Measurements from ENCODE around the gene ACTL6A.
A peak's percentile ranks its signal among the peaks of the same experiment; 100 is the strongest.

ACTL6A gene

DNA sequence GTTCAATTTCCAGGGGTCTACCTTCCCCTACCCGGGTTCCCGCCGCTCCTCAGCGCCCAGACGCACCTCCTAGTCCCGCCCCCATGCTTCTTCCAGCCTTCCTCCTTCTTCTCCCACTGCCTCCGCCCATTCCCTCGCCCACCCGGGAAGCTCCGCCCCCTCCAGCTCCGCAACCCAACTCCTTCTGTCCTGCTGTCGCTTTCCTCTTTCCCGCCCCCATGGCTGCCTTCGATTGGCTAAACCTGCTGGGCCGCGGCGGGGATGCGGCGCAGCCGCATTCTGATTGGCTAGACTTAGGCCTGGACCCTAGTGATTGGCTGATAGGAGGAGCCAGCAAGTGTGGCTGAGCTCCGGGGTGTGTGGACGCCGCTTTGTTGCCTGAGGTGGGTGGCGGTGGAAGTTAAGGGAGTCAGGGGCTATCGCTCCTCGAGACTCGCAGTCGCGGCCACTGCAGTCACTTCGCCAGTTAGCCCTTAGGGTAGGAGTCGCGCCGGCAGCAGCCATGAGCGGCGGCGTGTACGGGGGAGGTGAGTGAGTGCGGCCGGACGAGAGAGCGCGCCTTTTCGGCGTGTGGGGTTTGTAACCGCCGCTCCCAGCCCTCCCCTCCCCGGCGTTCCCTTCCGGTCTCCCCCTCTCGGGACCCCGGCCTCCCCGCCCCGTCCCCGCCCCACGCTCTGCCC, at the start of gene ACTL6A:
ACTL6A (plus strand) TSS at position 336 of the 680 bp plus-strand sequence; CDS start at position 503, 167 bp downstream.
- TF ChIP-seq ZBTB7A (IDR thresholded peaks at IDR 0.05; ENCODE audit: low read depth) (peak; percentile 72), RAD21 (IDR thresholded peaks at IDR 0.05; ENCODE audit: low read depth) (no peak), EP300 (IDR thresholded peaks at IDR 0.05; ENCODE audit: borderline replicate concordance) (no peak), EGR1 (IDR thresholded peaks at IDR 0.05) (peak; percentile 70), NFIC (IDR thresholded peaks at IDR 0.05) (no peak), USF1 (IDR thresholded peaks at IDR 0.05) (0 out of 2 replicates have a peak, but pooled peaks have one; percentile 27), CREB1 (IDR thresholded peaks at IDR 0.05; ENCODE audit: low read depth) (peak; percentile 74), TCF12 (IDR thresholded peaks at IDR 0.05; ENCODE audit: low read depth) (peak; percentile 36), TEAD4 (IDR thresholded peaks at IDR 0.05) (no peak; the same call in 1 of the 2 replicates), TAF1 (IDR thresholded peaks at IDR 0.05; ENCODE audit: low read depth) (peak; percentile 88), FOXM1 (IDR thresholded peaks at IDR 0.05; ENCODE audit: borderline replicate concordance, low read depth) (0 out of 2 replicates have a peak, but pooled peaks have one; percentile 55), YY1 (IDR thresholded peaks at IDR 0.05; ENCODE audit: low read depth) (peak; percentile 81), CEBPB (IDR thresholded peaks at IDR 0.05) (no peak)
- TF ChIP-seq, protein P1, sequence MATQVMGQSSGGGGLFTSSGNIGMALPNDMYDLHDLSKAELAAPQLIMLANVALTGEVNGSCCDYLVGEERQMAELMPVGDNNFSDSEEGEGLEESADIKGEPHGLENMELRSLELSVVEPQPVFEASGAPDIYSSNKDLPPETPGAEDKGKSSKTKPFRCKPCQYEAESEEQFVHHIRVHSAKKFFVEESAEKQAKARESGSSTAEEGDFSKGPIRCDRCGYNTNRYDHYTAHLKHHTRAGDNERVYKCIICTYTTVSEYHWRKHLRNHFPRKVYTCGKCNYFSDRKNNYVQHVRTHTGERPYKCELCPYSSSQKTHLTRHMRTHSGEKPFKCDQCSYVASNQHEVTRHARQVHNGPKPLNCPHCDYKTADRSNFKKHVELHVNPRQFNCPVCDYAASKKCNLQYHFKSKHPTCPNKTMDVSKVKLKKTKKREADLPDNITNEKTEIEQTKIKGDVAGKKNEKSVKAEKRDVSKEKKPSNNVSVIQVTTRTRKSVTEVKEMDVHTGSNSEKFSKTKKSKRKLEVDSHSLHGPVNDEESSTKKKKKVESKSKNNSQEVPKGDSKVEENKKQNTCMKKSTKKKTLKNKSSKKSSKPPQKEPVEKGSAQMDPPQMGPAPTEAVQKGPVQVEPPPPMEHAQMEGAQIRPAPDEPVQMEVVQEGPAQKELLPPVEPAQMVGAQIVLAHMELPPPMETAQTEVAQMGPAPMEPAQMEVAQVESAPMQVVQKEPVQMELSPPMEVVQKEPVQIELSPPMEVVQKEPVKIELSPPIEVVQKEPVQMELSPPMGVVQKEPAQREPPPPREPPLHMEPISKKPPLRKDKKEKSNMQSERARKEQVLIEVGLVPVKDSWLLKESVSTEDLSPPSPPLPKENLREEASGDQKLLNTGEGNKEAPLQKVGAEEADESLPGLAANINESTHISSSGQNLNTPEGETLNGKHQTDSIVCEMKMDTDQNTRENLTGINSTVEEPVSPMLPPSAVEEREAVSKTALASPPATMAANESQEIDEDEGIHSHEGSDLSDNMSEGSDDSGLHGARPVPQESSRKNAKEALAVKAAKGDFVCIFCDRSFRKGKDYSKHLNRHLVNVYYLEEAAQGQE (IDR thresholded peaks at IDR 0.05; ENCODE audit: low read depth) = no peak
- TF ChIP-seq, protein P2, sequence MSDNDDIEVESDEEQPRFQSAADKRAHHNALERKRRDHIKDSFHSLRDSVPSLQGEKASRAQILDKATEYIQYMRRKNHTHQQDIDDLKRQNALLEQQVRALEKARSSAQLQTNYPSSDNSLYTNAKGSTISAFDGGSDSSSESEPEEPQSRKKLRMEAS (IDR thresholded peaks at IDR 0.05) = peak; percentile 89

DNA sequence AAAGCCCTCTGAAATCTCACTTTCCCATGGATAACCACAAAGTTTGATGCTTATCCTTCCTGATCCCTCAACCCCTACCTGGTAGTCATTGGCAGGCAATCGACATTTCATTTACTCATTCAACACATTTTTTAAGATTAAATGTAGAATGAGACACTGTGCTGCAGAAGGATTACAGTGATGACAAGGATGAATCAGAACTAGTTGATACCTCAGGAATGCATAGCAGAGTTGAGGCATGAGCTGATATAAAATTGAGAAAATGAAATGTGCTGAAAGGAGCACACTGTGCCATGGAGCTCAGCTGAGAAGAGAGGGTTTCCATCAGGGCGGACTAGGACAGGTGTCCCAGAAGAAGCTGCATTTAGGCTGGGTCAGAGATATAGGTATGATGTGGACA, 48.9 kb upstream of the ACTL6A start:
- TF ChIP-seq, protein P1 (IDR thresholded peaks at IDR 0.05; ENCODE audit: low read depth) = no peak
- TF ChIP-seq CREB1 (IDR thresholded peaks at IDR 0.05; ENCODE audit: low read depth) (no peak), EP300 (IDR thresholded peaks at IDR 0.05; ENCODE audit: borderline replicate concordance) (no peak), NFIC (IDR thresholded peaks at IDR 0.05) (no peak), TCF12 (IDR thresholded peaks at IDR 0.05; ENCODE audit: low read depth) (no peak), TEAD4 (IDR thresholded peaks at IDR 0.05) (no peak), CEBPB (IDR thresholded peaks at IDR 0.05) (no peak), RAD21 (IDR thresholded peaks at IDR 0.05; ENCODE audit: low read depth) (no peak), EGR1 (IDR thresholded peaks at IDR 0.05) (no peak), FOXM1 (IDR thresholded peaks at IDR 0.05; ENCODE audit: borderline replicate concordance, low read depth) (no peak), ZBTB7A (IDR thresholded peaks at IDR 0.05; ENCODE audit: low read depth) (no peak), YY1 (IDR thresholded peaks at IDR 0.05; ENCODE audit: low read depth) (no peak), USF1 (IDR thresholded peaks at IDR 0.05) (no peak), TAF1 (IDR thresholded peaks at IDR 0.05; ENCODE audit: low read depth) (no peak)
- TF ChIP-seq, protein P2 (IDR thresholded peaks at IDR 0.05) = no peak

DNA sequence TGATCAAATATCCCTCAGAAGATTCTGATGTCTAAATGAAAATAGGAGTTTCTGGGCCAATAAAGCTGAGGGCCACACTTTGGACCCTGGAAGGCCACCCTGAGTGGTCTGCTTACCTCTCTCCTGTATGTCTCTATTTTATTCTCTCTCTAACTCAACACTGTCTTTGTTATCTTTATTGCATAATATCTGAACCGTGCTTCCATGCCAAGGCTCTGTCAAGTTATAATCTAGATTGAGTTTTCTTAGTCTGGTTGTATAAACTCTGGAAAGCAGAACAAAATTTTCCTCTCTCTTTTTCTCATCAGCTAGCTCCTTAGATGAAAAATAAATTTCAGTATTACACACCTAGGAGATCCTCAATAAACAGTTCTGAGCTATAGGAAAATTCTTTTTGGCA, 36.2 kb upstream of the ACTL6A start:
- TF ChIP-seq EGR1 (IDR thresholded peaks at IDR 0.05) = no peak
- TF ChIP-seq, protein P1 (IDR thresholded peaks at IDR 0.05; ENCODE audit: low read depth) = no peak
- no peak for TF ChIP-seq ZBTB7A (IDR thresholded peaks at IDR 0.05; ENCODE audit: low read depth)
- TF ChIP-seq RAD21 (IDR thresholded peaks at IDR 0.05; ENCODE audit: low read depth) = no peak
- TF ChIP-seq CEBPB (IDR thresholded peaks at IDR 0.05) = no peak
- no peak for TF ChIP-seq TCF12 (IDR thresholded peaks at IDR 0.05; ENCODE audit: low read depth)
- TF ChIP-seq, protein P2 (IDR thresholded peaks at IDR 0.05) = no peak
- no peak for TF ChIP-seq TEAD4 (IDR thresholded peaks at IDR 0.05)
- no peak for TF ChIP-seq EP300 (IDR thresholded peaks at IDR 0.05; ENCODE audit: borderline replicate concordance)
- no peak for TF ChIP-seq YY1 (IDR thresholded peaks at IDR 0.05; ENCODE audit: low read depth)
- TF ChIP-seq USF1 (IDR thresholded peaks at IDR 0.05) = no peak
- TF ChIP-seq CREB1 (IDR thresholded peaks at IDR 0.05; ENCODE audit: low read depth) = no peak
- TF ChIP-seq TAF1 (IDR thresholded peaks at IDR 0.05; ENCODE audit: low read depth) = no peak
- no peak for TF ChIP-seq NFIC (IDR thresholded peaks at IDR 0.05)
- no peak for TF ChIP-seq FOXM1 (IDR thresholded peaks at IDR 0.05; ENCODE audit: borderline replicate concordance, low read depth)

Measured in Ishikawa (cell line).